Nephron (organoid): ENCODE measurements around the gene A4GALT.
A peak's percentile ranks its signal among the peaks of the same experiment; 100 is the strongest.

ENCODE experiments used
- H3K27ac Mint-ChIP-seq, 3 experiments: 2 replicates each; pipeline ENCODE4 v1.8.0; 2020; ENCODE audit warnings: mixed read lengths in 3 of 3, mild to moderate bottlenecking in 2 of 3, moderate library complexity in 1 of 3
- H3K27me3 Mint-ChIP-seq: 2 replicates; pipeline ENCODE4 v1.8.0; 2021; ENCODE audit warnings: low read depth, mild to moderate bottlenecking, moderate library complexity, mixed read lengths
- H3K36me3 Mint-ChIP-seq: 2 replicates; pipeline ENCODE4 v1.8.0; 2020; ENCODE audit warnings: low read depth, mixed read lengths
- H3K4me1 Mint-ChIP-seq: 2 replicates; pipeline ENCODE4 v1.8.0; 2020; ENCODE audit warnings: mixed read lengths
- H3K4me3 Mint-ChIP-seq, 3 experiments: 2 replicates each; pipeline ENCODE4 v1.8.0; 2020; ENCODE audit warnings: mild to moderate bottlenecking in 3 of 3, mixed read lengths in 3 of 3, moderate library complexity in 2 of 3
- H3K9me3 Mint-ChIP-seq: 2 replicates; pipeline ENCODE4 v1.8.0; 2020; ENCODE audit warnings: mixed read lengths
- TF ChIP-seq, protein P1 (sequence below), 3 experiments: fragments of 200-600 bp; sonication (generic); IDR thresholded peaks; one replicate each; pipeline ENCODE4 v1.5.0; 2021; ENCODE audit warnings: antibody characterized with exemption in 3 of 3; ENCODE audit not compliant: unreplicated experiment in 3 of 3

A4GALT gene

DNA sequence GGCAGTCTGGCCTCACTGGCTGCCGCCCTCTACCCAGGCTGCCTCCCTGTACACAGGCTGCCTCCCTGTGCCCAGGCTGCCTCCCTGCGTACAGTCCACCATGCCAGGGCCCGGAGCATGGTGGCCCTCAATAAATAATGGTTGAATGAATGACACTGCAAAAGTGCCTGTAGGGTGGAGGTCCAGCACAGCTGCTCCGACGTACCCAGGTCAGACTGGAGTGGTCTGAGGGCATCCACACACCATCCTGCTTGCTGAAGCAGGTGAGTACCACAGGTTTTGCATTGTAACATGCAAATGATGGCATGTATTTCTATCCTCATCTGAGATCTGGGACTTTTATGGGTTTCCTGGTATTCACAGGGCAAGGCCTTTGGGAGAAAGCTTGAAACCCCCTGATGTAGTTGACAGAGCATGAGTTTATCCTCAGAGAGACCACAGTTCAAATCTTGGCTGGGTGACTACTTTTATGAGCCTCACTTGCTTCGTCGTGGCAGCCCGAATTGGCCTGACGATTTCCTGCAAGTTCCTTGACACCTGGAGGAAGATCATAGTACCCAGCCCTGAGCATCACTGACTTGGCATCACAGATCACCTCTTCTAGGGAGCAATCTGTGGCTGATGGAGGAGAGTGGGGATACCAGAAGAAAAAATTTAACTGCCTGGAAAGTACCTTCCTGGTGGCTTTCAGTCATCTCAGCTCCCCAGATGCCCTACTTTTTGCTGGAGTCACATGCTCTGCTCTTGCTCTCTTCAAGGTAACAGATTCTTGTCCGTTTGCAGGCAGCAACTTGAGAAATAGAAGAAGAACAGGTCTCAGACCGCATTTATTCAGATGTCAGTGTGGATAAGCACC, 55.5 kb downstream of the A4GALT start:
- Mint-ChIP-seq H3K9me3 (no peaks in the 10 kb centered on the region), H3K27me3 (peaks cover 26% of the 10 kb centered on the region), H3K27ac (no peak overlapping the region), H3K4me3 (no peak overlapping the region), H3K4me1 (no peaks in the 10 kb centered on the region), H3K36me3 (no peaks in the 10 kb centered on the region)
- TF ChIP-seq, protein P1, sequence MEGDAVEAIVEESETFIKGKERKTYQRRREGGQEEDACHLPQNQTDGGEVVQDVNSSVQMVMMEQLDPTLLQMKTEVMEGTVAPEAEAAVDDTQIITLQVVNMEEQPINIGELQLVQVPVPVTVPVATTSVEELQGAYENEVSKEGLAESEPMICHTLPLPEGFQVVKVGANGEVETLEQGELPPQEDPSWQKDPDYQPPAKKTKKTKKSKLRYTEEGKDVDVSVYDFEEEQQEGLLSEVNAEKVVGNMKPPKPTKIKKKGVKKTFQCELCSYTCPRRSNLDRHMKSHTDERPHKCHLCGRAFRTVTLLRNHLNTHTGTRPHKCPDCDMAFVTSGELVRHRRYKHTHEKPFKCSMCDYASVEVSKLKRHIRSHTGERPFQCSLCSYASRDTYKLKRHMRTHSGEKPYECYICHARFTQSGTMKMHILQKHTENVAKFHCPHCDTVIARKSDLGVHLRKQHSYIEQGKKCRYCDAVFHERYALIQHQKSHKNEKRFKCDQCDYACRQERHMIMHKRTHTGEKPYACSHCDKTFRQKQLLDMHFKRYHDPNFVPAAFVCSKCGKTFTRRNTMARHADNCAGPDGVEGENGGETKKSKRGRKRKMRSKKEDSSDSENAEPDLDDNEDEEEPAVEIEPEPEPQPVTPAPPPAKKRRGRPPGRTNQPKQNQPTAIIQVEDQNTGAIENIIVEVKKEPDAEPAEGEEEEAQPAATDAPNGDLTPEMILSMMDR (IDR thresholded peaks at IDR 0.05; ENCODE audit: unreplicated experiment in 3 of 3): no peak

DNA sequence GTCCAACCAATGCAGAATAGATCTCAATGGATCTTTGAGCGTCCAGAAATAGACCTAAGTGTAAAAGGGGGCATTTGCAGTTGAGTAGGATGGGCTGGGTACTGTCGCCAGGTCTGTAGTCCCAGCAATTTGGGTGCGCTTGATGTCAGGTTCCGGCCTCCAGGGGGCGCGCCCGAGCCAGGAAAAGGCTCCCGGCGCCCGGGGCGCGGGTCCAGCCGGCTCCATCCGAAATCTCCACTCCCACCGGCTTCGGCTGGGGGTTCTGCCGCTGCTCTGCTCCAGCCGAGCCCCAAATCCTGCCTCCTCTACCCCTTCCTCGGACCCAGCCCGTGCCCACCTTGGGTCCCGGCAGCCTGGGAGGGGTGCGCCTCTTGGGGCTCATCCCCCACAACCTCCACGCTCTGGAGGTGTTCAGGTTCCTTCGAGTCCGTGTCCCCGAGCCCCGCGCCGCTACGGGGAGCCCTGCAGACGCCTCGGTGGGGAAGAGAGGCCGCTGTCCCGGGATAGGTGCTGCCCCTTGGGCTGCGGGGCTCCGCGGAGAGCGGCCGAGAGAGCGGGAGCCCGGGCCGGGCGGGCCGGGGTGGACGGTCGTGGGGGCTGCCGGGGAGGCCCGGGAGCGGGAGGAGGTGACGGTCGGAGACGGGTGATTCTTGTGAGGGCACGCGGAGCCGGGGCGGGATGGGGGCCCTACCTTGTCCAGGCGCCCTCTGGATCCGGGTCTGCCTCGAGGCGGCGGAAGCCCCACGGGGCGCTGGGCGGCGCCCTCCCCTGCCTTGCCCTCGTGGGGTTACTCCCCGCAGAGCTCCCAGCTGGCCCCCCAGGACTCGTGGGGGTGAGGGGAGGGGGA, 58.5 kb downstream of the A4GALT start:
- H3K9me3 Mint-ChIP-seq: no peaks in the 10 kb centered on the region
- peak overlapping the region; percentile 40 to 66 (median 56) for H3K4me3 Mint-ChIP-seq
- peaks cover 19% of the 10 kb centered on the region for H3K27me3 Mint-ChIP-seq
- H3K27ac Mint-ChIP-seq: no peak overlapping the region
- TF ChIP-seq, protein P1 (IDR thresholded peaks at IDR 0.05; ENCODE audit: unreplicated experiment in 3 of 3): peak; percentile 86 to 90 (median 89)
- no peaks in the 10 kb centered on the region for H3K4me1 Mint-ChIP-seq
- no peaks in the 10 kb centered on the region for H3K36me3 Mint-ChIP-seq

DNA sequence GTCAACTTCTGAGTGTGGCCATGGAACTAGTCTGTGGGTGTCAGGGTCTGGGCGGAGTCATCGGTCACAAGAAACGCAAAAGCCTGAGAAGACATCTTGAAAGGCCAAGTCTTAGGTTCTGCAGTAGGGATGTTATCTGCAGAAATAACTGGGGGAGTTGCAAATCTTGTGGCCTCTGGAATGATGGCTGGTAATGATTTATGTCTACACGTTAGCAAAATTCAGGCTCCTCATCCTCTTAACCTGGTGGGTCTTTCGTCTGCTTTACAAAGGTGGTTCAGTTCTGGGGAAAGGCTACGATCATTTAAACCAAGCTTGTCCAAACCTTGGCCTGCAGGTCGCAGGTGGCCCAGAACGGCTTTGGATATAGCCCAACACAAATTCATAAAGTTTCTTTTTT, 64.1 kb downstream of the A4GALT start:
- Mint-ChIP-seq H3K4me3 (no peak overlapping the region), H3K4me1 (no peaks in the 10 kb centered on the region), H3K27me3 (peaks cover 5% of the 10 kb centered on the region), H3K36me3 (no peaks in the 10 kb centered on the region), H3K27ac (no peak overlapping the region), H3K9me3 (no peaks in the 10 kb centered on the region)
- TF ChIP-seq, protein P1 (IDR thresholded peaks at IDR 0.05; ENCODE audit: unreplicated experiment in 3 of 3): no peak

DNA sequence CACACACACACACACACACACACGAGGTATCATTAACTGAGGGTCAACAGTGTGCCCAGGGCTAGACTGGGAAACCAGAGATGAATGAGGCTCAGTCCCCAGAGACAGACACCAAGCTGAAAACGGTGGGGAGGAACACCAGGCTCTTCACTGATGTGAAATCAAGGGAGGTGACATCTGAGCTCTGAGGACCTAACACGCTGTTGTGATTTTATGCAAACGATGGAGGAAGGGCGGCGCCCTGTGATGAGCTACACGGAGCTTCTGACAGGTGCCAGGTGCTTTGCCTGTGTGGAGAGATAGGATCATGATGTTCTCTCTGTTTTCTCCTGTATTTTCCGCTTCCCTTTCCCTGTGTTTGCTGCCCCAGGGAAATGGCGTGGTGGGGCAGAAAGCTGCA, 65.0 kb downstream of the A4GALT start:
- Mint-ChIP-seq H3K27me3 (peaks cover 5% of the 10 kb centered on the region), H3K4me1 (no peaks in the 10 kb centered on the region), H3K36me3 (no peaks in the 10 kb centered on the region), H3K9me3 (no peaks in the 10 kb centered on the region), H3K4me3 (no peak overlapping the region), H3K27ac (peak overlapping the region in 2 of 3 experiments; percentile 24 to 38)
- TF ChIP-seq, protein P1 (IDR thresholded peaks at IDR 0.05; ENCODE audit: unreplicated experiment in 3 of 3): no peak

DNA sequence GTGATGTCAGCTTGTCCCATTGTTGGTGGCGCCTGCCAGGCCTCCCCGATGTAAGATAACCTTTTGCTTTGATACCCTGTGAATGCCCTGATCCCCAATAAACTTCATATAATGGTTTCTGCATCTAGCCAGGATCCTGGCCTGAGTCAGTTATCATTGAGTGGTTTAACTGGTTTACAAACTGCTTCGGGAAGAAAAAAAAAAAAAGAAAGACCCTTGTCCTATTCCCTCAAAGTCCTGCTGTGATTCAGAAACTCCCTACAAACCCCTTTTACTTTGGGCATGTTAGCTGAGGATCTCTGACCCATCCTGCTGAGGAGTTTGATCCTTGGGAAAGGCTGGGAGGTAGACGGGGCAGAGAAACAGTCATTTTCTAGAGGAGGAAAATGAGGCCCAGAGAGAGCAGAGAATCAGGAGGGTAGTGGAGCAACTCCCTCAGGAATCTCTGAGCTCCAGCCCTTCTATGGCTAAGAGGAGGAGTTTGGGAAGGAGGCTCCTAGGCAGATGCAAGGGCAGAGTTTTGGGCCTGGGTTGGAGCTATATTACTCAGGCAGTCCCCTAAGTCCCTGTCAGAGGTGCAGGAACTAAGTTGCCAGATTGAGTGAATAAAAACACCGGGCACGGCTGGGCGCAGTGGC, 66.1 kb downstream of the A4GALT start:
- Mint-ChIP-seq H3K36me3 (no peaks in the 10 kb centered on the region), H3K4me3 (peak overlapping the region in 2 of 3 experiments; percentile 36), H3K4me1 (no peaks in the 10 kb centered on the region), H3K27me3 (peaks cover 5% of the 10 kb centered on the region), H3K27ac (peak overlapping the region in 2 of 3 experiments; percentile 23 to 52), H3K9me3 (no peaks in the 10 kb centered on the region)
- TF ChIP-seq, protein P1 (IDR thresholded peaks at IDR 0.05; ENCODE audit: unreplicated experiment in 3 of 3): no peak
